ENCODE results near the gene PIP5KL1. TPM values are rescaled to one million over a fixed set of nuclear protein-coding genes. Genes with fewer than 3 reads are reported as not detected.
A peak's percentile ranks its signal among the peaks of the same experiment; 100 is the strongest.

The PIP5KL1 gene
- polyA plus RNA-seq, 5 donors: 2.6 to 5.9 (median 3.4) TPM

DNA sequence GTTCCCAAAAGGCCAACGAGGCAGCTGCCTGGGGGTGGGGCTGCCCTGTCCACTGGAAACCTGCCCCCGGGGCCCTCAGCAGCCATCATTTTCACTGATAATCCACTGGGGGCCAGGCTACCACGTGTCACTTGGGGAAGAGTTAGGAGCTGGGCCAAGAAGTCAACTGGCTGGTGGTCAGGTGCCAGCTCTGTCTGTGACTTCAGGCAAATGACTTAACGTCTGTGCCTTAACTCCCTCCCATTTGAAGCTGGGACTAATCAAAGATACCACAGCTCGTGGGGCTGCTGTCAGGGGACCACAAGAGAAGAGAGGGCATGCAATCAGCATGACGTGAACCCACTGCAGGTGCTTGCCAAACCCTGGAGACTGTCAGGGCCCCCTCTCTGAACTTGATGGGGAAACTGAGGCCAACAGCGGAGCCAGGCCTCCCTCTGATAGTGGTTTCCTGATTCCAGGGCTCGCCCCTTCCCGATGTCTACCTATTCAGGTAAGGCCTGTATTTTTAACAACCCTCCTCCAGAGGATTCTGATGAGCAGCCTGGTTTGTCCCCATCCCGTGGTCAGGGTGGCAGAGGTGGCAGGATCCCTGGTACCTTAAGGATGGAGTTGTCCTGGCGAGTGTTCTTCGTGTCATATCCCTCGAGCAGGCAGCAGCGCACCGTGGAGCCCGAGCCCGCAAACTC is 19.4 kb upstream of the PIP5KL1 start:
- no peak for DNase-seq

DNA sequence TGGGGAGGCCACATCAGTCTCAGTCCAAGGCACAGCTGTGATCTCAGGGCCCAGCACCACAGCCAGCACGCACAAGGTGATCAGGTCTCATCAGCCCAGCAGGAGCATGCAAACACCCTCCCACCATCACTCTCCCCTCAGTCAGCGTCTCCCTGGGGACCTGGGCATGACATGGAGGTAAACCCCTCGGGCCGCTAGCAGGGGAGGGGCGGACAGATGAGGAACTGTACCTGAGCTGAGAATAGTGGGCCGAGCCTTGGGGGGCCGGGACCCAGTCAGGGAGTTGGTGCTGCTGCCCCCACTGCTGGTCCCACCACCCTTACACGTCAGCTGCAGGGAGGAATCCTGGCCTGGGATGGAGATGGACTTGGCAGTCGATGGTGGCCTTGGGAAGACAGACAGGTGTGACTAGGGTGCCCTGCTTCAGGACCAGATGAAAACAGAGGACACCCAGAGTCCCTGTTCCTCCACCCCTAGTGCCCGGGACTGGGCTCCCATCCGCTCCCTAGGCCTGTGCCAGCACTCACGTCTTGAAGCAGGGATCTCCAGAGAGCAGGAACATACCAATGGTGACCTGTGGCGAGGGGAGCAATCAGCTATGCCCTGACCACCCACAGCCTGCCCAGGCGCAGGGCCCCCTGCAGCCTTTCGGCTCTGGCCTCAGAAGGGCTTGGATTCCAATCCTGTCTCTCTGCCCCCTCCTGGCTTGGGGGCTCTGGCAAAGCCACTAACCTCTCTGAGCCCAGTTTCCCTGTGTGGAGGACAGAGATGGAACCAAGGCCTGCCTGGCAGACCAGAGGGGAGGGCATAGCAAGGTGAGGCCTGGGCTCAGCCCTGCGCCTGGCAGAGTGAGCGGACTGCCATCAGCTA is 17.5 kb upstream of the PIP5KL1 start:
- DNase-seq: no peak

DNA sequence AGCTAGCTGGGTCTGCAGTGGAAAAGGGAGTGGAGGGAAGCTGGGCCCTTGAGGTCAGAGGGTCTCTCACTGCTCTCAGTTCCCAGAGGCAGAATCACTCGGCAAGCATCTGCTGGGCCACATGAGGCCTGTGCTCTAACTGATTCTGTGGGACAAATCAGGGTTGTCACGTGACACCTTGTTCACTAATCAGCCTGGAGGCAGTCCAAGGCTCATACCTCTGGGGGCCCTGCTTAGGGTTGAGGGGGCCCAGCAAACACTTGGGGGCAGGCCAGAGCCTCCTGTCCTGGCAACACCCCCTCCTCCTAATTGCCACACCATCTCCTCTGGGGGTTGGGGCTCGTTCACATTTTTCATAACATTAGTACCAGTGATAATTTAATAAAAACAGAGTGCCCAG is 16.2 kb upstream of the PIP5KL1 start:
- no peak for DNase-seq

DNA sequence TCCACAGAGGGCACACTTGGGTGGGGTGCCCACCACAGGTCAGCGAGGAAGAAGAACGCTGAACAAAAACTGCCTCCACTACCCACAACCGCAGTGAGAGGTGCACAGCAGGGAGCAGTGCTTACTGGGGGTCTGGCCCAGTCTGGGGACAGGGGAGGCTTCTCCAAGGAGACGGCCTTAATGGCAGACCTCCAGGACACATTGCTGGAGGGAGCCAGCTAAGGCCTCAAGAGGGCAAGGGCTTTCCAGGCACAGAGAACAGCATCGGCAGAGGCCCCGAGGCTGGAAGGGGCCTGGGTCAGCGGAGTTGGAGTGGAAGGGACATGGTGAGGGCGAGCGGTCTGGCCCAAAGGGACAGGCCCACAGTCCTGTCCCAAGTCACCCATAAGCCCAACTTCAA is 15.4 kb upstream of the PIP5KL1 start:
- DNase-seq: no peak

DNA sequence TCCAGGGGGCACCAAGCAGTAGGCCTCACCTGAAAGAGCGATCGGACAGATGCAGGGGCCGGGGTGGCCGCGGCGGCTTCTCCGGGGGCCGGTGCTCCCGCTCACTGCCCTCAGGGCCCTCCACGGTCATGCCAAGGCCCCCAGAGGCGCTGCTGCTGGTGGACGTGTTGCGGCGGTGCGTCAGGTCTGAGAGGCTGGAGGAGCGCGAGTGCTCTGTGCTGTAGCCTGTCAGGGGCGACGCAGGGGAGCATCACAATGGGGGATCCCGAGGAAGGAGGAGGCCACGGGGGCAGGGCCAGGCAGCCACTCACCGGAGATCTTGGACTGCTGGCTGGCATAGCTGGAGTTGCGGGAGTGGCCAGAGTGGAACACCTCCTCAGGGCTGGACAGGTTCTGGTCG is 14.8 kb upstream of the PIP5KL1 start:
- DNase-seq: no peak

DNA sequence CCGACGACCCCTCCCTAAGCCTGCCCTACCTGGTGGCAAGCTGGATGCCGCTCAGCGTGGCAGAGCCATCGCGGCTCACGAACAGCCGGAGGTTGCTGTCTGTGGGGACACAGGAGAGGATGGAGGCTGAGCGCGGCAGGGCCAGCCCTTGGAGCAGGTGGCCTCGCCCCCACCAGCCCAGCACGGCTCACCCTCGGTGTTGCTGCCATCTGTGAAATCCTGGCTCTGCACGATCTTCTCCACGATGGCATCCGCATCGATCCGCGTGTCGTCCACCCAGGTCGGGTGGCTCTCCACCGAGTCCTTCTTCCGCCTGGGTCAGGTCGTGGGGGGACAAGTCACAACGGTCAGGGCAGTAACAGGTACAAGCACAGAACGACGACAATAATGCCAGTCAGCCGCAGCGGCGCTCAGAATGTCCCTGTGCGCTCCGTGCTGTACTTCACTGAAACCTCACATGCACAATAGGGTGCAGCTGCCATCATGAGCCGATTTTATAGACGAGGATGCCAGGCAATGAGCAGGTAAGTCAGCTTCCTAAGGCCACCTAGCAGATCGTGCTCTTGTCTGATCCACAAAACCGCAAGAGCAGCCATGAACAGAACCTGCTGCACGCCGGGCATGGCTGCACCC is 14.1 kb upstream of the PIP5KL1 start:
- DNase-seq: no peak

DNA sequence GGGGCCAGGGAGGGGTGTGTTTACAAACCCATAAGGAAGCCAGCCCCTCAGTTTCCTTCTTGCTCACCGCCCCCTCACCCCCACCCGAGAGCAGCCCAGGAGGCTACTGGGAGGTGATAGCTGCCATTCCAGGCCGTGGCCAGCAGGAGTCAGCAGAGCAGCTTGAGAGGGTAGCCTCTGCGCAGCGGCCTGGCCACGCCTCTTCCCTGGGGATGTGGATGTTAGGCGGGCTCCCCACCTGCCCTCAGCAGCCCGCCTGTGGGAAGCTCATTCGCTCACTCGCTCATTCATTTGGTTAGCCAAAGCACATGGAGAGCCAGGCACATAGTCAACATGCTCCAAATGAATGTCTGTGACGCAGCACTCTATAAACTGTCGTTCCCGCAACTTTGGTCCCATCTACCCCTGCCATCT is 13.2 kb upstream of the PIP5KL1 start:
- DNase-seq: peak in 1 of 2 donors; percentile 52

DNA sequence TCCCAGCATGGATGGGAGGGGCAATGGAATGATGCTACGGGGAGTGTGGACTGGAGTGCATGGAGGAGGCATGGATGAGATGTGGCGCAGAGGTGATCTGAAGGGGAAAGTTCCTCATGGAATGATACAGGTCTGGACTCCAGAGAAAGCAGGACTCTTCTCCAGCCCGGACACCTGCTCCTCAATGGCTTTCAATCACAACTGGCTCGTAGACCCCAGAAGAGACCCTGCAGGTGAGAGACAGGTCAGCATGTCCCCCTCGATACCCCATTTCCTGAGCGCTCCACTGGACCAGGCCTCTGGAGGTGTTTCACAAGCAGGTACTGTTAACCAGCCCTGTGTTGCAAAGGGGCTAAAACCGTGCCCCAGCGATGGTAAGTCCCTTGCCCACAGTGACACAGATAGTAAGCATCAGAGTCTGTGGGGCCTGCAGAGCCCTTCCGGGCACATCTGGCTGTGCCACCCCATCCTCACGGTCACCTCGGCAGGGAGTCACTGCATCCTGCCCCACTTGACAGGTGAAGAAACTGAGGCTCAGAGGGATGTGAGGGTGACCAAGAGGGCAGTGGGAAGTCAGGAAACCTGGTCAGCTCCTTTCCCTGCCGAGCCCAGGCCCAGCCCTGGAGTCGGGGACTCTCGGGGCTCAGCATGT is 12.6 kb upstream of the PIP5KL1 start:
- DNase-seq: no peak

DNA sequence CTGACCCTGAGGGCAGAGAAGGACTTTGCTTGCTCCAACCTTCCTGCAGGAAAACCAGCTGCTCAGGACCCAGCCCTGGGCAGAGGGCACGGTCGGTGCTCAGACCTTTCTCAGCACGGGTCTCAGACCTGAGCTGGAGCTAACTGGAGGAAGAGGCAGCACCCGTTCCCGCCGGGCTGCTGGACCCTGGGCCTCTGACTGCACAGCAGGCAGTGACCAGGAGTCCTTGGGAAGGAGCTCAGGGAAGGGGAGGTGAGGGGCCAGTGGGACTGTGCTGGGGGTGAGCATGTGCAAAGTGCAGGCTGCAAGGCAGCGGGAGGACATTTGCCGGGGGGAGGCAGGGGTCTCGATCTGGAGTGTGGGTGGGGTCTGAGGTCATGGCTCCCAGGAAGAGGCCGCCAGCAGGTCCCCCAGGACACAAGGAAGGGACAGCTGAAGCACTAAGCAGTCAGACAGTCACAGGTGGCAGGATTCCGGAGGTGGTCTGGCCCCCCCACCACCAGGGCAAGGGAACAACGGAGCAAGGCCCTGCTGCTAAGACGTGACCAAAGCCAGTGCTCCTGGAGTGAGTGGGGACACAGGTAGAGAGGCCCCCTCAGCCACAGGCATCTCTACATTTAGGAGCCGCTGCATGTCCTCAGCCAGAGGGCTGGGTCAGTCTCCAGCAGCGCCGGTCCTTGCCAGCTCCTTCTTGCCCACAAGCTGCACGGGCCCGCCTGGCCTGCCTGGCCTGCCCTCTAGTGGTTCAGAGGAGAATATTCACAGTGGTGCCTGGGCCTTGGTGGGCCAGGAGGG is 11.8 kb upstream of the PIP5KL1 start:
- DNase-seq: peak in 1 of 2 donors; percentile 60

DNA sequence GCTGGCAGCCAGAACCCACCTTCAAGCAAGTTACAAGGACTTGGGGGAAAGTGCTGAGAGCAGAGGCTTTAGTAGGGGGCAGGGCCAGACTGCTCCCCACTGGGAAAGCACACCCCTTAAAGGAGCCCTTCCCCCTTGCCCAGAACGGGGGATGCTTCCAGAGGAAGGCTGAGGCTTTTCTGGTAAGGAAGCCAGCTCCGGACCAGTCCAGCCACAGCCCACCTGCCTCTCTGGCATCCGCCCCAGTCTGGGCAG is 11.3 kb upstream of the PIP5KL1 start:
- DNase-seq: no peak

DNA sequence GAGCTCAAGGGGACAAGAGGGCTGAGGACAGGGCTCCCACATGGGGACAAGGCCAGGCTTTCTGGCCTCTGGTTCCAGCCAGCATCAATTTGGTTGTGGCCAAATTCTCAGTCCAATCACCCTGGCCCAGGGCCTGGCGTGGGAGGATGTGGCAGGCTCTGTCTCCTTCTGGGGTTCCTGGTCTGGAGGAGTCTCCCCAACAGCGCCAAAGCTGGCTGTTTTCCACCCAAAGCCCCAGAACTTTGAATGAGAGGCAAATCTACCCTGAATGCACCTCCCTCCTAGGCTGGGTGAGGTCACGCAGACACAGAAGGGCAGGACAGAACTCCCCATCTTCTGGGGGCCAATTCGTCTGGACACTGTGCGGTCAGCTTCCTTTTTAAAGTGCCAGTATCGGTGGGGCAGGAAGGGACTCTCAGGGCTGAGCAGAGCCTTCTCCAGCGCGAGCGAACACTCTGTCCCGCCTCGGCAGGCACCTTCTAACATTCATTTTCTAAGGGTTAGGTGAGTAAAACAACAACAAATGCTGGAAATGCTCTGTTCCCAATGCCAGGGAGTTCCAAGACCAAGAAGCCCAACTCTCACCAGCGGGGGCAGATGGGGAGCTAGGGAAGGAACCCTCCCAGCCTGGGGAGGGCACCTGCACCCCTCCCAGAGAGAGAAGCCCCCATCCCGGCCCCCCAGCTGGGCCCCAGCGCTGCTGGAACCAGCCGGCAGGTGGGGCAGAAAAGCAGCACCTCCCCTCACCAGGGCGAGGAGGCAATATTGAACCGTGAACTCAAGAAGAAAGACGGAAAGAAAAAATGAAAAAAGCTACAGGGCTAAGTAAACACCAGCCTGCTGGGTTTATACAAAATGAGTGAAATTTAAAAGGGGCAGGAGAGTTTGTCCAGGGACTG is 10.7 kb upstream of the PIP5KL1 start:
- no peak for DNase-seq

DNA sequence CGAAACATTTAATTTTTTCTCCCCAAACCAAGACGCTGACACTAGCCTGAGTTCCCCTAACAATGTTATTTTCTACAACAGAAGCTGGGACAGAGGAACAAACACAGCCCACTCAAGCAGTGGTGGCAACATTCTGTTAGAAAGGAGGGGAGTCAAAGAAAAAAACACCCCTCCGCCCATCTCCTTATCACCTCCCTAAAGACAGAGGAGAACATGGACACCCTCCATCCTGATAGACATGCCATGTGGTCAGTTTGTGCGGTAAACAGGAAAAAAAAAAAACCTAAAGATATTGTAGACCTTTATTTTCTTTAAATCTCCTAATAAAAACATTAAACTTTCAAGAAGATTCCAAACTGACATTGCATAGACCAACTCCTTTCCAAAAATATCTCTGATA is 10.0 kb upstream of the PIP5KL1 start:
- no peak for DNase-seq

DNA sequence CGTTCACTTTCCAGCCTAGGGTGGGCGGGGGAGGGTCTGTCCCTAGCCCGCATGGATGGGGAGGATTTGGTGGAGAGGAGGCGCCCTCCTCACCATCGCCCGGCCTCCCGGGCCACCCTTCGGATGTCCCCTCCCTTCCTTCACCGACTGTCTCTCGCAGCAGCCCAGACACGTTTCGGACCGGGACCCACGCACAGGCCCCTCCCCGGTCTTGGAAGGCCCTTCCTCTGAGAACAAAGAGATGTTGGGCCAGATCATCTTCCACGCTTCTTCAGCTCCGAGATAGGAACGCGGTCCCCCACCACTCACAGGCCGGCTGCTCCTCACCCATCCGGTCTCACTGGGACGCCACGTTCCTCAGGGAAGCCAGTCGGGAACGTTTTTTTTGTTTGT is 7.7 kb upstream of the PIP5KL1 start:
- no peak for DNase-seq

DNA sequence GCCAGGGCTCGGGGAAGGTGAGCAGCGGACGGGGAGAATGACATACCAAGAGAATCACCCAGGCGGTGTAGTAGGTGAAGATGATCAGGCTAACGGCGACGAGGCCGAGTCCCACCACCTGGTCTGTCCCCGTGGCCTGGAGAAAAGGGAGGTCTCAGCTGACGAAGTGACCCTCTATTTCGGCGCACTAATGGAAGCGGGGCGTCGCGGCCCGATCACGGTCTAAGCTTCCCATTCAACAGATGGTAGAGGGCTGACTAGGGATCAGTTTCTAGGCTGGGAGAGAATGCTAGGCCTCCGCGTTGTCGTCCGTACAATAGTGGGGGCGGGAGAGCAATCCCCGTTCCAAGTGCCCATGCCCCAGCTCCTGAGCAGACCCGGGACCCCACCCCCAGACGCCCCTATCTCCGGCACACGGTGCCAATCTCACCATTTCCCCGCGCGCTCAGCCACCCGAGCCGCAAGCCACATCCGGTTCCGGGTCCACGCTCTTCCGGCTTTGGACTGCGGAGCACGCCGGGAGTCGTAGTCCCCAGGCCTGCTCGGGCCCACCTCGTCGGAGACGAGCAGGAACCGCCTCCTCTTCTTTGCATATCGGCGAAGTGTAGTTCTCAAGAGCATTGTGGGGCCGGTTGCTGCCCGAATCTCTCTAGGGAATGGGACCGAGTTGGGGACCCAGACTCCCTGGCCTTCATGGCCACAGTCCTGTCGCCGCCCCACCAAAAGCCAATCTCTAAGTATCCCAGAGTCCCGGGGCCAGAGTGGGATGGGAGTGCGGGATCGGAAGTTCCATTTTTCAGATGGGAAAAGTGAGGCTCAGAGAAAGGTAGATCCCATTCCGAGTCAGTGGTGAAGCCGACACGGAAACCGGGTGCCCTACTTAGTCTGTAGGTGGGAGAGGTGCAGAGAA is 7.1 kb upstream of the PIP5KL1 start, which contains the start of gene DPM2:
Gene DPM2, minus strand, starts transcription at position 467 of the 910 bp plus-strand sequence. Its CDS starts 34 bp downstream, at position 433.
- peak; percentile 85 to 86 for DNase-seq

DNA sequence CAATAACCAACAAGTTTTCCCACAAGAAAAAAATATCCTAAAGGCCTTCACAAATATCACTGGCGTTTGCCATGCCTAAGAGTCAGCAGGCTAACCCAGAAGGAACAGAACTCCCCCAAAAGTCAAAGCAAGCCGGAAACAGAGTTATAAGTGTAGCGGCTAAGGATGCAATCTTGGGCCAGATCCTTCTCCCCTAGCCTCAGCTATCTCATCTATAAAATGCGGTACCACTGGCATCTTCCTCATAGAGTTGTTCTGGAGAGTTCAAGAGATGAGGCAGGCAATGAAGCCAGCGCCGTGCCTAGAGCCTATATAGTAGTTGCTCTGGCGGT is 6.4 kb upstream of the PIP5KL1 start:
- DNase-seq: no peak

DNA sequence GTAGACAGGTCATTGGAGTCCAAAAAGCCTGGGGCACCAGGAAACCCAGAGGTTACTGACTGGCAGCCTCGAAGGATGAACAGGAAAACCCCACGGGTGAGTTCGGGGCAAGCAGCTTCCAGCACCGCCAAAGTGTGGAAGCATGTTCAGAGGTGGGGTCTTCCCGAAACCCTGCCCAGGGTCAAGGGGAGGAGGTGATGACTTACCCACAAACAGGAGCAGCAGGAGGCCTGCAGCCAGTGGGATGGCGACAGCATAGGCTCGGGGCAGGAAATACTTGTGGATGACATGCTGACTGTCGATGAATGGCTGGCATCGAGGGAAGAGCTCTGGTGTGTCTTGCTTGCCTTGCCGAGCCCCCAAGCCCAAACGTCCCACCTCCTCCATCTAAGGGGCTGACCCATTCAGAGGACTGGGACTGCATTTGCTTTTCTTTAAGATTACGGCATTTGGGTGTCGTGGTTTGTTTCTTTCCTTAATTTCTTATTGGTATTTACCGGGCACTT is 5.8 kb upstream of the PIP5KL1 start:
- no peak for DNase-seq

DNA sequence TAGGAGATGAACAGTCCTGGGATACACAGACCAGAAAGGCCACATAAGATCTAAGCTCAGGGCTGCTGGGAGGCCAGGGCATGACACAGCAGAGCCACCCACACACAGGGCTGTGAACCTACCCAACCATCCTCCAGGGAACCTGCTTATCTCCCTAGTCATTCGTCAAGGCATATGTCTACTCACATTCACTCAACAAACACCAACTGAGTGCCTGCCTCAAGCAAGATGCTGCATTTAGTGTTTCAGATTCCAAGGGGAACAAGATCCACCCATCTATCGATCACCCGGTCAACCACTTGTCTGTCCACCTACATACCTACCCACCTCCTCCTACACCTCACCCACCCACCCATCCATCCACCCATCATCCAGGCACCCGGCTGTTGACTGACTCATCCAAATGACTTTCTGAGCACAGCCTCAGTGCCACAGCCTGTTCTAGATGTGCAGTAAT is 5.2 kb upstream of the PIP5KL1 start:
- DNase-seq: no peak

DNA sequence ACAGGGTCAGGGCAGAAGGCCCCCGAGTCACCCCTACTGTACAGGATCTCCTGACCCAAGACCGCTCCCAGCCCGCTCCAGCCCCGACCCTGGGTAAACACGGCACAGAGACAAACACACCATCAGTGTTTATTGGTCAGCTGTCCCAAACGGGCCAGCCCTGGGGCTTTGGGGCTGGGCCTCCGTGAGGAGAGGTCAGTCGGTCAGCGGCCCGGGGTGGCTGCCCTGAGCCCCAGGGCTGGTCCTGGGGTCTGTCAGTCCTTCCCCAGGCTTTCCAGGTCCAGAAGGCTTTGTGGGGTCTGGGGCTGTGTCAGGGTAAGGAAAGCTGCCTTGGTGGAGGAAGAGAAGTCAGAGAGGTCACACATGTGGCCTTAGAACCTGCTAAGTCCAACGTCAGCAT is 4.4 kb upstream of the PIP5KL1 start:
- DNase-seq: no peak

DNA sequence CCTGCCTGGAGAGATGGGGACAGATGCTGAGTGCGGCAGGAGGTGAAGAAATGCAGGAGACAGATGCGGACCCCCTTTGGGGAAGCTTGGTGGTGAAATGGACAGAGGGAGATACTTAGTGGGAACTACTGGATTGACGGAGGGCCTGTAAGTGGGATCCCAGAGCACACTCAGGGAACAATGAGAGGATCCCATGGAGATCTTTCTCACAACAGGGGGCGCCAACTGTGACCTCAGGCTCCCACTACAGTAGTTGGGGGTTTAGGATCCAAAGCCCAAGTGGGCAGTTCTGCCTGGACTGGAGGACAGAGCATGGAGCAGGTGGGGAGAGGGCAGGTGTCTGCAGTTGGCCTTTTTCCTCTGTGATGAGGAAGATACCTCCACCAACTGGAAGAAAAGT is 3.7 kb upstream of the PIP5KL1 start:
- DNase-seq: no peak

All from right lung (tissue), 5 donors.